ENCODE data around the gene SULT4A1. TPM values are rescaled to one million over a fixed set of nuclear protein-coding genes. Genes with fewer than 3 reads are reported as not detected.

SULT4A1 gene
- total RNA-seq, 6 donors from 2014 or later = not detected

DNA sequence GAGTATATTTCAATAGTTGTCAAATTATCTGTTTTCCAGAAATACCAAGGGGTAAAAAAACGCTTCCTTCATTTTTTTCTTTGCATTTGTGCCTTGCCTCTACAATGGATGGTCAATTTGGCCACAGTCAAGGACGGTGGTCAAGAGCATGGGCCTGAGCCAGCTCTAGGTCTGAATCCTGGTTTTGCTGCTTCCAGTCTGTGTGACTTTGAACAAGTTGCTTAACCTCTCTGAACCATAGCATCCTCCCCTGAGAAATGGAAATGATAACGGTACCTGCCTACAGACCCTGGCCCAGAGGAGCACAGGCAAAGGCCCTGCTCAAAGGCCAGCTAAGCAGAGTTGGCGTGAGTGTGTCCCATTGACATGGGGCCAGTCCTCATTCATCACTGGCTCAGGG, 26.4 kb upstream of the SULT4A1 start:
- Histone ChIP-seq H3K4me1 (peaks cover 4 to 15% (median 10%) of the 10 kb centered on the region in 4 donors), H3K36me3 (no peaks in the 10 kb centered on the region), H3K27ac (no peak overlapping the region), H3K27me3 (peaks cover 0 to 21% (median 14%) of the 10 kb centered on the region in 4 donors), H3K4me3 (no peak overlapping the region), H3K9me3 (no peaks in the 10 kb centered on the region)
- 61 to 62% methylated on average over 2 to 4 of the region's 4 CpGs for WGBS, 2 donors
- DNase-seq = peak in 1 of 2 donors; percentile 14
- TF ChIP-seq POLR2AphosphoS5 (IDR thresholded peaks at IDR 0.05) = no peak
- no peak for TF ChIP-seq EP300 (IDR thresholded peaks at IDR 0.05)
- no peak for TF ChIP-seq CTCF (IDR thresholded peaks at IDR 0.05)
- TF ChIP-seq POLR2A (IDR thresholded peaks at IDR 0.05) = no peak
- ATAC-seq (ENCODE audit: low FRiP score in 2 of 2) = no peak

- Histone ChIP-seq H3K4me1 (peaks cover 4 to 15% (median 10%) of the 10 kb centered on the region in 4 donors), H3K27me3 (peaks cover 0 to 21% (median 14%) of the 10 kb centered on the region in 4 donors), H3K36me3 (no peaks in the 10 kb centered on the region), H3K4me3 (no peak overlapping the region), H3K27ac (no peak overlapping the region), H3K9me3 (no peaks in the 10 kb centered on the region)
- TF ChIP-seq POLR2A (IDR thresholded peaks at IDR 0.05) (no peak), CTCF (IDR thresholded peaks at IDR 0.05) (no peak), POLR2AphosphoS5 (IDR thresholded peaks at IDR 0.05) (no peak), EP300 (IDR thresholded peaks at IDR 0.05) (no peak)
- WGBS, 2 donors = 71 to 100% methylated on average over 1 to 4 of the region's 4 CpGs
- ATAC-seq (ENCODE audit: low FRiP score in 2 of 2) (no peak), DNase-seq (no peak)
Observed at GRCh38 chr22:43887391-43887790, 25.1 kb upstream of the SULT4A1 start.

GRCh38 chr22:43886231-43886630, 23.9 kb upstream of the SULT4A1 start:
- 63 to 84% methylated on average over 3 to 8 of the region's 8 CpGs for WGBS, 2 donors
- ATAC-seq (ENCODE audit: low FRiP score in 2 of 2) (no peak), DNase-seq (no peak)
- peaks cover under 1 to 7% (median 2%) of the 10 kb centered on the region in 4 donors for H3K4me1 ChIP-seq
- H3K9me3 ChIP-seq = no peaks in the 10 kb centered on the region
- H3K36me3 ChIP-seq = no peaks in the 10 kb centered on the region
- no peak for TF ChIP-seq POLR2AphosphoS5 (IDR thresholded peaks at IDR 0.05)
- TF ChIP-seq CTCF (IDR thresholded peaks at IDR 0.05) = no peak
- no peak for TF ChIP-seq POLR2A (IDR thresholded peaks at IDR 0.05)
- TF ChIP-seq EP300 (IDR thresholded peaks at IDR 0.05) = no peak
- H3K27me3 ChIP-seq = peaks cover 0 to 9% (median 6%) of the 10 kb centered on the region in 4 donors
- no peak overlapping the region for H3K4me3 ChIP-seq
- no peak overlapping the region for H3K27ac ChIP-seq

DNA sequence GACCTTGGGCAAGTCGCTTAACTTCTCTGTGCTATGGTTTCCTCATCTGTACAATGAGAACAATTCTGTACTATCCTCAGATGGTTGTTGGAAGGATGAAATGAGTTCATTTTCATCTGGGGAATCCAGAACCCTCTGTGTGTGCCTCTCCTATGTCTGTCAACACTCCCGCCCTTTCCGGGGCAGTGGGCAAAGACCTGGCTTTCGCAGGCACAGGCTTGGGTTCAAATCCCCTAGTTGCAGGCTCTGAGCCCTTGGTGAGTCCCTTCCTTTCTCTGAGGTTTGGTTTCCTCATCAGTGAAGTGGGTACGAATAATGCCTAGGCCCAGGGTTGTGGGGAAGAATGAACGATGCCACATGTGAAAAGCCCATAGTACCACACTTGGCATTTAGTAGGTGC, 23.5 kb upstream of the SULT4A1 start:
- Histone ChIP-seq H3K4me1 (peaks cover 0 to 3% (median 0%) of the 10 kb centered on the region in 4 donors), H3K9me3 (no peaks in the 10 kb centered on the region), H3K4me3 (no peak overlapping the region), H3K36me3 (no peaks in the 10 kb centered on the region), H3K27ac (no peak overlapping the region), H3K27me3 (peaks cover 0 to 5% (median 1%) of the 10 kb centered on the region in 4 donors)
- ATAC-seq (ENCODE audit: low FRiP score in 2 of 2) (no peak), DNase-seq (no peak)
- 84 to 89% methylated on average over 6 of the region's 6 CpGs for whole genome bisulfite sequencing, 2 donors
- TF ChIP-seq POLR2A (IDR thresholded peaks at IDR 0.05) (no peak), CTCF (IDR thresholded peaks at IDR 0.05) (no peak), EP300 (IDR thresholded peaks at IDR 0.05) (no peak), POLR2AphosphoS5 (IDR thresholded peaks at IDR 0.05) (no peak)

DNA sequence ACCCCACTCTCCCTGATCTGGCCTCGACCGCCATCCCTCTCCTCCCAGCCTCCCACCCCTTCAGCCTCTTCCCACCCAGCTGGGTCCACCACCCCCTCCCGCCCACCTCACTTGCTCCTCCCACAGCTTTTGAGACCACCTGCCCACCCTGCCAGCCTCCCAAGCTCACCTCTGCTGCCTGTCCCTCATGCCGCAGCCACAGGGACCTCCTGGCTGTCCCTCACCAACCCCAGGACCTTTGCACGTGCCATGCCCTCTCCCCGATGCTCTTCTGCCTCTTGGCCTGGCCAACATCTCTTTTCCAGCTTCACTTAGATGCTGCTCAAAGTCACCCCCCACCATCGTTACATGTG, 23.0 kb upstream of the SULT4A1 start:
- no peaks in the 10 kb centered on the region for H3K27me3 ChIP-seq

More for the DNA sequence above, 23.0 kb upstream of the SULT4A1 start:
- no peaks in the 10 kb centered on the region for H3K36me3 ChIP-seq
- no peak overlapping the region for H3K4me3 ChIP-seq
- peaks cover 0 to 3% (median 0%) of the 10 kb centered on the region in 4 donors for H3K4me1 ChIP-seq
- no peak overlapping the region for H3K27ac ChIP-seq
- no peak for DNase-seq
- TF ChIP-seq CTCF (IDR thresholded peaks at IDR 0.05) (no peak), EP300 (IDR thresholded peaks at IDR 0.05) (no peak), POLR2A (IDR thresholded peaks at IDR 0.05) (no peak), POLR2AphosphoS5 (IDR thresholded peaks at IDR 0.05) (no peak)
- no peaks in the 10 kb centered on the region for H3K9me3 ChIP-seq
- WGBS, 2 donors = 58 to 63% methylated on average over 7 of the region's 7 CpGs
- no peak for ATAC-seq (ENCODE audit: low FRiP score in 2 of 2)
